ENCODE data around the gene DGKB. TPM values are rescaled to one million over a fixed set of nuclear protein-coding genes. Genes with fewer than 3 reads are reported as not detected.

The DGKB gene
- total RNA-seq, 1 donor from 2014 or later, result 5.5 TPM

DNA sequence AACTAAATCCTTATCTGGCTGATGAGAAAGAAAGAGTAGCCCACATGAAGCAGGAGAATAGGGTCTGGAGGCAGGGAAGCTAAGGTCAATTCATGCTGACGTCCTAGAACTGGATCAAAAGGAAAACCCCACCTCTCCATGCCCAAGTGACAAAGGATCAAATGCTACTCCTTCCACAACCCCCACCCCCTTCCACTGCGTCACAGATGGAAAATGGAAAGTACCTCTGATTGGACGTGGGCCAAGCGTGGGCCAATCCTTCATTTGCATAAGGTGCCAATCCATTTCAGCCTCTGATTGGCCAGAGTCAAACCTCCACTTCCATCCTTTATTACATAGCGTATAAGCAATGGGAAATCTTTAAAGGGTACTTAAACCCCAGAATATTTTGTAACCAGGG, 481.8 kb downstream of the DGKB start:
- Mint-ChIP-seq H3K4me3 (no peak overlapping the region), H3K27me3 (ENCODE audit: insufficient read depth, low read depth) (no peaks in the 10 kb centered on the region), H3K36me3 (no peaks in the 10 kb centered on the region), H3K9me3 (peaks cover 5% of the 10 kb centered on the region), H3K27ac (no peak overlapping the region), H3K4me1 (peaks cover 12% of the 10 kb centered on the region)
- no peaks in the 10 kb centered on the region for H3K36me3 ChIP-seq
- H3K9ac ChIP-seq, result no peak overlapping the region
- no peak overlapping the region for H3K4me2 ChIP-seq
- H3F3A ChIP-seq (ENCODE audit: low read depth), result no peaks in the 10 kb centered on the region
- TF ChIP-seq EZH2phosphoT487 (IDR thresholded peaks at IDR 0.05) (no peak), EZH2 (IDR thresholded peaks at IDR 0.05) (no peak)
- TF ChIP-seq, protein P1, sequence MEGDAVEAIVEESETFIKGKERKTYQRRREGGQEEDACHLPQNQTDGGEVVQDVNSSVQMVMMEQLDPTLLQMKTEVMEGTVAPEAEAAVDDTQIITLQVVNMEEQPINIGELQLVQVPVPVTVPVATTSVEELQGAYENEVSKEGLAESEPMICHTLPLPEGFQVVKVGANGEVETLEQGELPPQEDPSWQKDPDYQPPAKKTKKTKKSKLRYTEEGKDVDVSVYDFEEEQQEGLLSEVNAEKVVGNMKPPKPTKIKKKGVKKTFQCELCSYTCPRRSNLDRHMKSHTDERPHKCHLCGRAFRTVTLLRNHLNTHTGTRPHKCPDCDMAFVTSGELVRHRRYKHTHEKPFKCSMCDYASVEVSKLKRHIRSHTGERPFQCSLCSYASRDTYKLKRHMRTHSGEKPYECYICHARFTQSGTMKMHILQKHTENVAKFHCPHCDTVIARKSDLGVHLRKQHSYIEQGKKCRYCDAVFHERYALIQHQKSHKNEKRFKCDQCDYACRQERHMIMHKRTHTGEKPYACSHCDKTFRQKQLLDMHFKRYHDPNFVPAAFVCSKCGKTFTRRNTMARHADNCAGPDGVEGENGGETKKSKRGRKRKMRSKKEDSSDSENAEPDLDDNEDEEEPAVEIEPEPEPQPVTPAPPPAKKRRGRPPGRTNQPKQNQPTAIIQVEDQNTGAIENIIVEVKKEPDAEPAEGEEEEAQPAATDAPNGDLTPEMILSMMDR (IDR thresholded peaks at IDR 0.05), result no peak
- H3K9me3 ChIP-seq (ENCODE audit: low read depth), result no peaks in the 10 kb centered on the region
- no peak overlapping the region for H3K4me3 ChIP-seq
- no peaks in the 10 kb centered on the region for H3K79me2 ChIP-seq (ENCODE audit: low read depth)
- H4K20me1 ChIP-seq (ENCODE audit: low read depth), result no peaks in the 10 kb centered on the region
- no peaks in the 10 kb centered on the region for H3K4me1 ChIP-seq
- no peaks in the 10 kb centered on the region for H3K27me3 ChIP-seq
- H3K27ac ChIP-seq, result no peak overlapping the region
- no peak for DNase-seq (ENCODE audit: low spot score)
- H2AFZ ChIP-seq (replicated peaks), result no peak overlapping the region

DNA sequence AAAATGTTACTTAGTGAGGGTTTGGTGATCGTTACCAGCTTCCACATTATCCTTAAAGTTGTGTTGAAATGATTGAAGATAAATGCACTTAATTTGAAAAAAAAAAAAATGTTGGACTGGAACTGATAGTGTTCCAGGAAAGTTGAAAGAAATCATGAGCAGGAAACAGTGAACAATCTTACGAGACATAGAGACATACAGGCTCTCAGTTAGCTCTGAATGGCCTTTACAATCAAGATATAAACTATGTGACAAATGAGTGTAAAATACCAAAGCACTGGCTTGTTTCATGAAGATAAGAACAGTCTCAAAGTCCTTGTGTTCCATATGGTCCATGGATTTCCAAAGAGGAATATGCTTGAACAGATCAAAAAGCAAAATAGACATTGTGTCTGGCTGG, 483.0 kb downstream of the DGKB start:
- H3K36me3 Mint-ChIP-seq, result no peaks in the 10 kb centered on the region
- Histone ChIP-seq H3K4me1 (no peaks in the 10 kb centered on the region), H4K20me1 (ENCODE audit: low read depth) (no peaks in the 10 kb centered on the region), H3K4me3 (no peak overlapping the region), H3K4me2 (no peak overlapping the region), H3K36me3 (no peaks in the 10 kb centered on the region), H3K79me2 (ENCODE audit: low read depth) (no peaks in the 10 kb centered on the region), H3K27me3 (no peaks in the 10 kb centered on the region), H3K27ac (no peak overlapping the region), H3K9ac (no peak overlapping the region), H3F3A (ENCODE audit: low read depth) (no peaks in the 10 kb centered on the region), H3K9me3 (ENCODE audit: low read depth) (no peaks in the 10 kb centered on the region), H2AFZ (replicated peaks) (peak overlapping the region; percentile 40)
- H3K27ac Mint-ChIP-seq, result peak overlapping the region; percentile 79
- H3K9me3 Mint-ChIP-seq, result peaks cover 5% of the 10 kb centered on the region
- DNase-seq (ENCODE audit: low spot score), result no peak
- TF ChIP-seq EZH2phosphoT487 (IDR thresholded peaks at IDR 0.05) (no peak), EZH2 (IDR thresholded peaks at IDR 0.05) (no peak)
- TF ChIP-seq, protein P1 (IDR thresholded peaks at IDR 0.05), result no peak
- no peaks in the 10 kb centered on the region for H3K27me3 Mint-ChIP-seq (ENCODE audit: insufficient read depth, low read depth)
- peaks cover 12% of the 10 kb centered on the region for H3K4me1 Mint-ChIP-seq
- H3K4me3 Mint-ChIP-seq, result no peak overlapping the region

DNA sequence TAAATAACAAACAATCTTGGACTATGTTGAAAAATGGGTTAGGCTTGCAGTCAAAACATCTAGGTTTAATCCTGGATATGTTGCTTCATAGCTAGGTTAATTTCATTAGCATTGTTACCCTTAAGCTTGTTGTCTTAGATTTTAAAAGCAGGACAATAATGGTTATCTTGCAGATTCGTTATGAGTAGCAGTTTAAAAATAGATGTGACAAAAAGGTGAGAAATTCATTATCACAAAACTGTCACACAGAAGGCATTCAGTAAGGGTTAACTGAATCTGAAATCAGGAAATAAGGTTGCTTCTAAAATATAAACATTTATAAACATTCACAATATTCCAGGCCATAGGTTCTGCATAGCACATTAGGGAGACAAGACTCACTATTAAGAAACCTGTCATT, 483.9 kb downstream of the DGKB start:
- H3K9me3 ChIP-seq (ENCODE audit: low read depth), result no peaks in the 10 kb centered on the region
- no peaks in the 10 kb centered on the region for H3K79me2 ChIP-seq (ENCODE audit: low read depth)
- no peak overlapping the region for H3K27ac ChIP-seq
- no peaks in the 10 kb centered on the region for H3K36me3 Mint-ChIP-seq
- H3K36me3 ChIP-seq, result no peaks in the 10 kb centered on the region
- no peak overlapping the region for H3K27ac Mint-ChIP-seq
- no peak overlapping the region for H3K4me2 ChIP-seq
- H3K27me3 Mint-ChIP-seq (ENCODE audit: insufficient read depth, low read depth), result no peaks in the 10 kb centered on the region
- H3K4me1 ChIP-seq, result no peaks in the 10 kb centered on the region
- H3K4me1 Mint-ChIP-seq, result peaks cover 12% of the 10 kb centered on the region
- no peak for DNase-seq (ENCODE audit: low spot score)
- no peaks in the 10 kb centered on the region for H4K20me1 ChIP-seq (ENCODE audit: low read depth)
- H3K4me3 ChIP-seq, result no peak overlapping the region
- H3K4me3 Mint-ChIP-seq, result no peak overlapping the region
- no peak for TF ChIP-seq EZH2phosphoT487 (IDR thresholded peaks at IDR 0.05)
- TF ChIP-seq, protein P1 (IDR thresholded peaks at IDR 0.05), result no peak
- no peak for TF ChIP-seq EZH2 (IDR thresholded peaks at IDR 0.05)
- no peak overlapping the region for H3K9ac ChIP-seq
- no peaks in the 10 kb centered on the region for H3K27me3 ChIP-seq
- no peaks in the 10 kb centered on the region for H3F3A ChIP-seq (ENCODE audit: low read depth)
- no peak overlapping the region for H2AFZ ChIP-seq (replicated peaks)
- H3K9me3 Mint-ChIP-seq, result peaks cover 5% of the 10 kb centered on the region
